HG03135 (cell line): ENCODE results near the gene ZFAND3.

Experiments used
- ATAC-seq: cut with Tn5 transposase; IDR thresholded peaks from one replicate; pipeline ENCODE4 v1.9.1; 2021; ENCODE audit warnings: mild to moderate bottlenecking, moderate library complexity; ENCODE audit not compliant: unreplicated experiment

ZFAND3 gene, protein sequence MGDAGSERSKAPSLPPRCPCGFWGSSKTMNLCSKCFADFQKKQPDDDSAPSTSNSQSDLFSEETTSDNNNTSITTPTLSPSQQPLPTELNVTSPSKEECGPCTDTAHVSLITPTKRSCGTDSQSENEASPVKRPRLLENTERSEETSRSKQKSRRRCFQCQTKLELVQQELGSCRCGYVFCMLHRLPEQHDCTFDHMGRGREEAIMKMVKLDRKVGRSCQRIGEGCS

GRCh38 chr6:37819177-37819801, at the start of gene ZFAND3:
TSS of gene ZFAND3 (plus strand) at chr6:37819727. CDS start at chr6:37819946, 219 bp downstream.
- ATAC-seq: peak; percentile 82

DNA sequence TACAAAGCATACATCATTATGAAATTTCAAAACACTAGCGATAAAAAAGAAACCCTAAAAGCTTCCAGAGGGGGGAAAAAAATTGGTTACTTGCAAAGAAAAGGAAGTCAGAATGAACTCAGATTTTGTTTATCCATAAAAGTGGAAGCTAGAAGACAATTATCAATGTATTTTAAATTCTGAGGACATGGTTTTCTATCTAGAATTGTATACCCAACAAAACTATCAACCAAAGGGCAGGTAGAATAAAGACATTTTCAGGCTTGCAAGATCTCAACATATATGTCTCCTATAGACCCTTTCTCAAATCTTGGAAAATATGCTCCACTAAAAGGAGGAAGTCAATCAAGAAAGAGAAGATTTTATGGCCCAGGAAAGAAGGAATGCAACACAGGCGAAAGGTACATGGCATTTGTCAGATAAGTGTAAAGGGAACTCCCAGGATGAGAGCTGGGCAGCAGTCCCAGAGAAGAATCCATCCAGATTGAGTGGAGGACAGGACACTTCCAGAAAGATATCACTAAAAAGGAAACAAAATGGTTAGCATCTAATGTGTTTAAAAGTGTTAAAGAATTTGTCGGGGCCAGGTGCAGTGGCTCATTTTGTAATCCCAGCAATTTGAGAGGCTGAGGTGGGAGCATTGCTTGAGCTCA, 45.4 kb upstream of the ZFAND3 start:
- ATAC-seq: no peak

DNA sequence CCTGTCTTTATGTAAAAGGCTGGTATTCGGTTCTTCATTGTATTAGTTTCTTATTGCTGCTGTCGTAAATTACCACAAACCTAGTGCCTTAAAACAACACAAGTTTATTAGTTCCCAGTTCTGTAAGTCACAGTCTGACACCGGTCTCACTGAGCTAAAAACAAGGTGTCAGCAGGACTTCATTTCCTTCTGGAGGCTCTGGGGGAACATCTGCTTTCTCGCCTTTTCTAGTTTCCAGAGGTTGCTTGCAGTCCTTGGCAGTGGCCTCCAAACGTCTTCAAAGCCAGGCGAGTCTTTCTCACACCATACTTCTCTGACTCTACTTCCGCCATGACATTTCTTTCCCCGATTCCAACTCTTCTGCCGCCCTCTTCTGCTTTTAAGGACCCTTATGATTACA, 43.0 kb upstream of the ZFAND3 start:
- no peak for ATAC-seq

GRCh38 chr6:37777272-37777834, 42.2 kb upstream of the ZFAND3 start:
- peak; percentile 51 for ATAC-seq

DNA sequence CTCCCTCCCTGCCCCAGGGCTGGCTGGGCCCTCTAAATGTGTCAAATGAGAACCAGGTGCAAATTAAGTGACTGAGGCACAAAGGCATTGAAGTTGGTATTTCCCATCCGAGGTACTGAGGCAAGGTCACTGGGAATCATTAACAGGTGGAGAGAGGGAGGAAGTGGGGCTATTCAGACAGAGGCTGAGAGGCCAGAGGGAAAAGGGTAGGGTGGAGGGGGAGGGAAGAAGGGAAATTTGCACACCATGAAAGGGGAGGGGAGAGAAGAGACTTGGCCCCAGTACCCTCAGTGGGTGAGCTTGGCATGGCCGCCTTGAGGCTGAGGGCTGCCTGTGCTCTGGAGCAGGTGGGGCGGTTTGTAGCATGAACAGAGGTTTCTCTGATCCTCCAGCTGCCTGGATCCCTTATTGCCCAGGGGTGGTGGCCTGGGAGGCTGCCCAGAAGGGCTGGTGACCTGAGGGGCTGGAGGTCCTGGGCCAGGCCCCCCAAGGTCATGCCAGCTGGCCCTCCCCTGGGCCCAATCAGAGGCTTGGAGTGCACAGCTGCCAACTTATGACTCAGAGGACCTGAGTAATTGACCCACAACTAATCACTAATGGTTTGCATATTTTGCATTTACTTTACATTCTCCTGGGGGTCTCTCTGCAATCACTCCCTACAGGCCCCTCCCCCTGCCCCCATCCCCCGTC, 40.3 kb upstream of the ZFAND3 start:
- ATAC-seq: no peak

DNA sequence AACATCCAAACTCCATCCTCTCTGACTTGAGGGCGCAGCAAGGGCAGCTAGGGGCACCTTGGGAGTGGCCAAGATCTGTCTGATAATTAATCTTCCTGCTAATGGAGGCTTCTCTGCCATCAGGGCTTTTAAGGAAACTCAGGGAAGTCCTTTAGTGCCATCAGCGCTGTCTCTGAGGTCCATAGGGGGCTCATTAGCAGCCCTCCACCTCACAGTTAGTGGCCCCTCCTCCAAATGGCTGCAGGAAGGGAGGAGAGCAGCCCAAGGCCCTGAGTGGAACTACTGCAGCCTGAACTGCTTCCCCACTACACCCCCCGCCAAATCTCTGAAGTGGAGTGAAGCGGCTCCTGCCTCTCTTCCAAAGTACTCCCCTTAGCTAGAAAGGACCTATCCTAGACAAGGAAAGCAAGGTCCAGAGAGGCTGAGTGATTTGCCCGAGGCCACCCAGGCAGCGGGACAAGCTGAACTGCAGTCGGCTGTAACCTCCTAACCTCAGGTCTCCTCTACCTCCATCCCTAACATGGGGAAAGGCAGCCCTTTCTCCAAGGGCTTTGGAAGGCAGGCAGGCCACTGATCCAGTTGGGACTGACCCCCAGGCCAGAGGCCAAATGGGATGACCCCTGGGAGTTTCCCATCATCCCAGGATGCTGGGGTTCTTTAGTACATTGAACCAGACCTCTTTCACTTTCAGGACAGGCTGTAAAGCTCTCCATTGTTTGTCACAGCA, 39.5 kb upstream of the ZFAND3 start:
- no peak for ATAC-seq

- no peak for ATAC-seq
Observed at GRCh38 chr6:37781788-37782187, 37.7 kb upstream of the ZFAND3 start.

- ATAC-seq: no peak
Observed at GRCh38 chr6:37783025-37783855, 36.3 kb upstream of the ZFAND3 start.

DNA sequence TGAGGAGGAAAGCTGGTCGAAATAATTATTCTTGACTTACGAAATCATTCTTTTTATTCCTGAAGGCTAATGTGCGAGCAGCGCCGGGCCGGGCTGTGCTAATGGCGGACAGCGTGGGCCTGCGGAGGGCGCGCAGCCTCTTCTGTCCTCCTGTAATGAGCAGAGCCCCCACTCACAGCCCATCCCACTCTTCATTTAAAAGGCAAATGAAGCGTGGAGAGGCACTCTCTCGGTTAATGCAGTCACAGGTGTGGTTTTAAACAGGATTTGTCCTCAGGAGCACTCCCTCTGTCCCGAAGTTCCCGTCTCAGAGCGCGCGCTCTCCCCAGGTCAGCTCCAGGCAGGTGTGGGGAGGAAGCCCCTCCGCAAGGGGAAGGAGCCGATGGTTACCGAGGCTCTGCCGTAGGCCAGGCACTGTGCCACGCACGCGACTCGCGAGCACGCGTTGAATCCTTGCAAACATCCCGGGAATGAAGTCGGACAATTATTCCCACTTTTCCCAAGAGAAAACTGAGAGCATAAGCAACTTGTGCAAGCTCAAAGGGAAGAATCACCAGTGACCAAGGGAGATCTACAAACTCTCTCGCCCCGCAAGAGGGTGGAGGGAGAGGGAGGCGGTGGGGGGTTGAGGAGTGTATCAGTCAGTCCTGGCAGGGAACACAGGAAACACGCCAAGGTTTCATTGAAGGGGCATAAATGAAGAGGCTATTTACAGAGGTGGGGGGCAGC, 35.5 kb upstream of the ZFAND3 start:
- ATAC-seq: no peak

DNA sequence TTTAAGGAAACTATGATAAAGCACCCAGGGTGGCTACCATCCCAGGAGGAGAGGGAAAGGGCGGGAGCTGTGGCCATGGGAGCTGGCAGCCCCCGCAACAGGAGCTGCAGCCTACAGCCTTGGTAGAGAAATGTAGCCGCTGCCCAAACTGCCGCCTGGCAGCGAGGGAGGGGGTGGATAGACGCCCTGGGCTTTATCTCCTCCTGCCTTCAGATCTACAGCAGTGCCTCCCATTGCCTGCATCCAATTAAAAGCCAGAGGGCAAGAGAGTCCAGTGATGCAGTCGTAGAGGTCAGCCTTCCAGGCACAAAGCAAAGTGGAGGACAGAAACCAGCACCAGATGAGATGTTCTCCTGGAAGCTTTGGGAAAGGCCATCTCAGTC, 35.0 kb upstream of the ZFAND3 start:
- no peak for ATAC-seq

DNA sequence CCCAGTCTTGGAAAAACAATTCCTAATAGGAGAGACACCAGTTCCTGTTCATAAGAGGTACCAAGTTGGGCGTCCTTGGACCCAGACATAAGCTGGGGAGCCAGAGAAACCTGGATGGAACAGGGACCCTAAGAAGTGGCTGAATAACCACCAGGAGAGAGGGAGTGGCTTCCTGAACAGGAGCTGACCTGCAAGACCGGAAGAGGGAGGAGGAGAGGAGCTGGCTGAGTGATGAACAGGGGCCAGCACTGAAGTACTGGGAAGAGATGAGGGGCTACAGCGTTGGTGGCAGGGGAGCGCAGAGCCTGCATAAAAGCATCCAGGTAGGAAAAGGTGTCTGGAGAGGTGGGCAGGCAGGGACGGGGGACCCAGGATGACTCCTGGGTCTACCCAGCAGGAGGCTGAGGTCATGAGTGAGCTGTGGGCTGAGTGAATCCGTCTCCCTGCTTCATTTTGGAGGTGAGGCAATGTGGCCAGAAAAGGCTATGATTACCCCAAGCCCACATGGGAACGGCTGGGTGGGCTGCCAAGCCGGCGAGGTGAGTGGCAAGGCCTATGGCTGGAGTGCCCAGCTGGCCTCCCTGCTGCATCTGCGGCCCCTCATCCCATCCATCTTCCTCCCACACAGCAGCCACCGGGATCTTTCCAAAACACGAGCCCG, 34.4 kb upstream of the ZFAND3 start:
- no peak for ATAC-seq

GRCh38 chr6:37785663-37786270, 33.8 kb upstream of the ZFAND3 start:
- ATAC-seq: no peak

DNA sequence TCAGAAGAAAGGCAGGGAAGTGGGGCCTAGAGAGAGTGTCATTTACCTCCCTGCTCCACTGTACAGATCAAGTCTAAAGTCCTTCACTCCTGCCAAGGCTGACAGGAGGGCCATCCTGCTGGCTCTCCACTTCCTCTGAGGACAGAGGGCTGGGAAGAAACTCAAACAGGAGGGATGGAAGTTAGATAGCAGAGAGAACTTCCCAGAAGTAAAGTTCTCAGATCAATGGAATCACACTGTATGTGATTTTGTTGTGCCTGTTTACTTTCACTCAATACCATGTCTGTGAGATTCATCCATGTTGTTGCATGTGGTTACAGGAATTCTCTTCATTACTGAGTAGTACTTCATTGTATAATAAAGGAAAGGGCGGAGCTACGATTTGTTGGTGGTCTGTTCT, 32.3 kb upstream of the ZFAND3 start:
- ATAC-seq: no peak

- ATAC-seq: no peak
Observed at GRCh38 chr6:37788259-37788658, 31.3 kb upstream of the ZFAND3 start.

GRCh38 chr6:37791156-37791919, 28.2 kb upstream of the ZFAND3 start:
- ATAC-seq: peak; percentile 85

DNA sequence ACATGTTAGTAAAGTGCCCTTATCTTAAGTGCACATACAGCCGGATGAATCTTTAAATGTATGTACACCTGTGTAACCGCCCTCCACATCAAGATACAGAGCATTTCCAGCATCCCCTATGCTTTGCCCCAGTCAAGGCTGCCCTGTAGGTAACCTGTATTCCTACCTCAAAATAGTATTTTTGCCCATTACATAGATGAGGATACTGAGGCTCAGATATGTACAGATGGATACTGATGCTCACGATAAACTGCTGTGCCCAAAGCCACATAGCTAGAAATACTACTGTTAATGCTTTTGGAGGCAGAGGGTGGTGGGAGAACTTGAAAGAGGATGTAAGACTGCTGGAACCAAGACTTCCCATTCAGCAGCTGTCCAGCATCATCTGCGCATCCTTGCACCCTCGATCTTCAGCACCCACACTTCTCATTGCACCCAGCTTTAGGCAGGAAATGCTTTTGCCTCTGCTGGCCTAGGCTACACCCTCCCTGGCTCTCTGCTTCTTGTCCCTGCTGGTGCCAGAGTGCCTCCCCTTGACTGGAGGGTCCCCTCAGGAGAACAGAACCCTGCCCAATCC, 27.0 kb upstream of the ZFAND3 start:
- ATAC-seq: no peak

DNA sequence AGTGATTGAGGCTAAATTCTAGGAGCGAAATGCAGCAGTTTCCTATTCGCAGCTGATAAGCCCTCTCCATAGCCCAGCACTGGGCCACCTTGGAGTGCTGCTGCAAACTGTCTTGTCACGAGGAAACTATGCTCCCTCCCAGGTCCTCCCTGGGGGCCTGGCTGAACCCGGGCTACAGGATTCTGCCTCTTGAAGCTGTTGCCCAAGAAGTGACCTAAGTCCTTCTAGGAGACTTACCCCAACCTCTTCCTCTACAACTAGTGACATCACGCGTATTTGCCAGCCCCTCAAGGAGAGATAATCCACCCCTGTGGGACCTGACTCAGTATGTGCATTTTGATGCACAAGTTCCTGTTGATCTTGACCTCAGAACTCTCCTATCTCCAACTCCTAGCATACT, 26.5 kb upstream of the ZFAND3 start:
- no peak for ATAC-seq
